HL-60/S4 treated with phorbol 12-myristate 13-acetate at 8.2 ng/mL for 4 days and 3 days (cell line): Measurements from ENCODE around the gene CAPN9.
"Not testable (repeated sequence)": the region's sequence is repeated elsewhere in the genome, so short reads cannot be mapped to it uniquely, and the experiment has no call there.

Experiments
- in situ Hi-C: fragments of 300-500 bp; cut with MboI; formaldehyde crosslinking; loops from 2 replicates; pipeline ENCODE4 v1.15.0; 2022; ENCODE audit warnings: low sequenced_read_pairs

CAPN9 gene

GRCh38 chr1:230844561-230844960 lies 97.4 kb downstream of the CAPN9 start:
- in situ Hi-C loops = no loop called here

- in situ Hi-C loops = not testable (repeated sequence)
Measured at GRCh38 chr1:230845184-230845583, 98.0 kb downstream of the CAPN9 start.

- in situ Hi-C loops = no loop called here
Measured at GRCh38 chr1:230848235-230848634, 101.0 kb downstream of the CAPN9 start.

- in situ Hi-C loops = no loop called here
Measured at GRCh38 chr1:230849451-230850224, 102.5 kb downstream of the CAPN9 start.

GRCh38 chr1:230850547-230850946 lies 103.4 kb downstream of the CAPN9 start:
- in situ Hi-C loops = no loop called here

- in situ Hi-C loops = no loop called here
Measured at GRCh38 chr1:230851291-230851691, 104.1 kb downstream of the CAPN9 start.
